Parathyroid adenoma (tissue), 2 donors: ENCODE data around the gene AP4M1.
"Not testable (repeated sequence)": the region's sequence is repeated elsewhere in the genome, so short reads cannot be mapped to it uniquely, and the experiment has no call there.

ENCODE experiments used
- H2AFZ ChIP-seq: fragments of 300-600 bp; sonication (generic); one replicate; pipeline ENCODE4 v1.7.0; 2017; ENCODE audit warnings: antibody characterized with exemption, mild to moderate bottlenecking
- H3K27ac ChIP-seq: fragments of 300-600 bp; sonication (generic); one replicate; pipeline ENCODE4 v1.7.0; 2017
- H3K27me3 ChIP-seq: fragments of 300-600 bp; sonication (generic); one replicate; pipeline ENCODE4 v1.7.0; 2017; ENCODE audit warnings: low read length; ENCODE audit not compliant: control insufficient read depth, insufficient read depth
- H3K36me3 ChIP-seq: fragments of 300-600 bp; sonication (generic); one replicate; pipeline ENCODE4 v1.7.0; 2017; ENCODE audit warnings: low read length; ENCODE audit not compliant: control insufficient read depth, insufficient read depth
- H3K4me1 ChIP-seq: fragments of 300-600 bp; sonication (generic); one replicate; pipeline ENCODE4 v1.7.0; 2017; ENCODE audit warnings: control low read depth
- H3K4me2 ChIP-seq: fragments of 300-600 bp; sonication (generic); one replicate; pipeline ENCODE4 v1.7.0; 2017; ENCODE audit warnings: low read length
- H3K4me3 ChIP-seq: fragments of 300-600 bp; sonication (generic); one replicate; pipeline ENCODE4 v1.7.0; 2017; ENCODE audit warnings: low read depth, low read length
- H3K79me2 ChIP-seq: fragments of 300-600 bp; sonication (generic); one replicate; pipeline ENCODE4 v1.7.0; 2017; ENCODE audit warnings: control low read depth
- H3K9ac ChIP-seq: fragments of 300-600 bp; sonication (generic); one replicate; pipeline ENCODE4 v1.7.0; 2017; ENCODE audit warnings: mild to moderate bottlenecking
- H3K9me3 ChIP-seq: fragments of 300-600 bp; sonication (generic); one replicate; pipeline ENCODE4 v1.7.0; 2017; ENCODE audit warnings: low read length; ENCODE audit not compliant: control insufficient read depth
- CTCF ChIP-seq: fragments of 300-600 bp; sonication (generic); IDR thresholded peaks from one replicate; pipeline ENCODE4 v1.7.0; 2017; ENCODE audit warnings: antibody characterized with exemption, mild to moderate bottlenecking
- donor health status: primary hyperparathyroidism.

AP4M1 gene

DNA sequence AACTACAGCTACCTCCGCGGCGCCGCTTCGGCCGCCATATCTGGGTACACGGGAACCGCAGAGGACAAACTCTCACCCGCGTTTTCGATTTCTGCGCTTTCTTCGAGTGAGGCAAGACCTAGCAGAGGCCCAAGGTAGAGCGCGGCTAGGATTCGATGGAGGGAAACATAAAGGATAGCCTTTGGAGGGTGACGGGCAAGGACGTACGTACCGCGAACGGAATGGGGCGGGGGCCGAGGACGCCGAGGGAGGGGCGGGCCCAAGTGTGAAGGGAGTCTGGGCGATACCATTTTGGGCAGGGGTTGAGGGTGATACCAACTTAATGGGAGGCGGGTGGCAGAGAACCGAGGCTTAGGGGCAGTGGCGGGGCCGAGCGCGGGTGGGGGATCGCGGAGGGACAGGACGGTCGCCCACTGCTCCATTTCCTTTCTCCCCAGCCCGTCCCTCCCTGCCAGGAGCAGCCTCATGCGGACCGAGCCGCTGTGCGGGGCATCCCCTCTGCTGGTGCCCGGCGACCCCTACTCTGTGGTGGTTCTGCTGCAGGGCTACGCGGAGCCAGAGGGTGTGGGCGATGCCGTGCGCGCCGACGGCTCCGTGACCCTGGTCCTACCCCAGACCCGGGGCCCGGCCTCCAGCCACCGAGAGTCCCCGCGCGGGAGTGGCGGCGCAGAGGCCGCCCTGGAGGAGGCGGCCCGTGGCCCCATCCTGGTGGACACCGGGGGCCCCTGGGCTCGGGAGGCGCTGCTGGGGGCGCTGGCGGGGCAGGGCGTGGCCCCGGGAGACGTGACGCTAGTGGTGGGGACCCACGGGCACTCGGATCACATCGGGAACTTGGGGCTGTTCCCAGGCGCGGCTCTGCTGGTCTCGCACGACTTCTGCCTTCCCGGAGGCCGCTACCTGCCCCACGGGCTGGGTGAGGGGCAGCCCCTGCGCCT, 25.8 kb downstream of the AP4M1 start, which contains the start of gene MBLAC1:
TSS of gene MBLAC1 (plus strand) at position 37 of the 935 bp plus-strand sequence. CDS start at position 466, 429 bp downstream.
- H3K36me3 ChIP-seq, result no peaks in the 10 kb centered on the region
- no peaks in the 10 kb centered on the region for H3K79me2 ChIP-seq
- H3K4me1 ChIP-seq, result no peaks in the 10 kb centered on the region
- peak within 1 kb of the TSS; percentile 98 for H3K27ac ChIP-seq
- no peaks in the 10 kb centered on the region for H3K9me3 ChIP-seq
- TF ChIP-seq CTCF, result no peak
- H3K4me3 ChIP-seq, result peak within 1 kb of the TSS; percentile 85
- H3K9ac ChIP-seq, result peak within 1 kb of the TSS; percentile 81
- peak within 1 kb of the TSS; percentile 90 for H2AFZ ChIP-seq
- H3K4me2 ChIP-seq, result peak within 1 kb of the TSS; percentile 96
- H3K27me3 ChIP-seq, result no peaks in the 10 kb centered on the region

DNA sequence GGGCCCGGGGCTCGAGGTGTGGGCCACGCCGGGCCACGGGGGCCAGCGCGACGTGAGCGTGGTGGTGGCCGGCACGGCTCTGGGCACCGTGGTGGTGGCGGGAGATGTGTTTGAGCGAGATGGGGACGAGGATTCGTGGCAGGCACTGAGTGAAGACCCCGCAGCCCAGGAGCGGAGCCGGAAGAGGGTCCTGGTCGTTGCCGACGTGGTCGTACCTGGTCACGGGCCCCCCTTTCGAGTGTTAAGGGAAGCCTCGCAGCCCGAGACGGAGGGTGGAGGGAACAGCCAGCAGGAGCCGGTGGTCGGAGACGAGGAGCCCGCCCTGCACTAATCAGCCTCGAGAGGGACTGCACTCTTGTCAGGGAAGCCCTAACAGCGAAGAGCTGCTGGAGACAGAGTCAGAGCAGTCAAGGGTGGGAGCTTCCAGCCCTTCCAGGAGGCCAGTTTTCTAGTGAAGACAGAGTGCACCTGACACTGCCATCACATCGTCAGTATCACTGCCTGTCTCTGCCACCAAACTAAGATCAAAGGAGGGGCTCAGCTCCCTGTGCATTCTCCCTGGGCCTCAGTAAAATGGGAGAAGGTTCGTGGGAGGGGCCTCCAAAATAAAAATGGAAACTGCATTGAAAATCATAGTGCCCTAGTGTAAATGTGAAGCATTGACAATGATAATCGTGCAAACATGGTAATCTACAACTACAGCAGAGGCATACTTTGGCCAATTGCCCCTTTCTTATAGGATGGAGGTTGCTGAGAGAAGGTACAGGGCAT, 26.6 kb downstream of the AP4M1 start:
- peak overlapping the region; percentile 96 for H3K4me2 ChIP-seq
- H3K9me3 ChIP-seq, result no peaks in the 10 kb centered on the region
- TF ChIP-seq CTCF, result no peak
- peak overlapping the region; percentile 90 for H2AFZ ChIP-seq
- H3K9ac ChIP-seq, result peak overlapping the region; percentile 81
- H3K27me3 ChIP-seq, result no peaks in the 10 kb centered on the region
- H3K36me3 ChIP-seq, result no peaks in the 10 kb centered on the region
- no peaks in the 10 kb centered on the region for H3K79me2 ChIP-seq
- peak overlapping the region; percentile 98 for H3K27ac ChIP-seq
- H3K4me1 ChIP-seq, result peaks cover 3% of the 10 kb centered on the region
- peak overlapping the region; percentile 85 for H3K4me3 ChIP-seq

- Histone ChIP-seq H2AFZ (no peak overlapping the region), H3K9me3 (no peaks in the 10 kb centered on the region), H3K36me3 (no peaks in the 10 kb centered on the region), H3K9ac (no peak overlapping the region), H3K4me3 (peak overlapping the region; percentile 85), H3K27ac (peak overlapping the region; percentile 98), H3K79me2 (no peaks in the 10 kb centered on the region), H3K27me3 (no peaks in the 10 kb centered on the region), H3K4me2 (no peak overlapping the region), H3K4me1 (peaks cover 3% of the 10 kb centered on the region)
- TF ChIP-seq CTCF, result no peak
Measured at GRCh38 chr7:100128637-100128963, 27.2 kb downstream of the AP4M1 start.

DNA sequence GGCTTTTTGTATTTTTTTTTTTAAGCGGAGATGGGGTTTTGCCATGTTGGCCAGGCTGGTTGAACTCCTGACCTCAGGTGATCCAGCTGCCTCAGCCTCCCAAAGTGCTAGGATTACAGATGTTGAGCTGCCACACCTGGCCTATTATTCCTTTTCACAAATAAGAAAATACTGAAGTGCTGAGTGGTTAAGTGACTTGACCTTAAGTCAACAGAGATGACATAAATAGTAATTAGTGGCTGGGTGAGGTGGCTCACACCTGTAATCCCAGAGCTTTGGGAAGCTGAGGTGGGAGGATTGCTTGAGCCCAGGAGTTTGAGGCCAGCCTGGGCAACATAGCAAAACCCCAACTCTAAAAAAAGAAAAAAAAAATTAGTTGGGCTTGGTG, 28.8 kb downstream of the AP4M1 start:
- H3K27me3 ChIP-seq, H3K9me3 ChIP-seq, H3K27ac ChIP-seq, H3K9ac ChIP-seq, H3K4me3 ChIP-seq, H3K36me3 ChIP-seq, H3K4me1 ChIP-seq, H2AFZ ChIP-seq, H3K4me2 ChIP-seq, H3K79me2 ChIP-seq: not testable (repeated sequence)
